T-helper 9 cell (primary cell): Measurements from ENCODE around the gene MCM3AP.

ENCODE experiments used
- DNase-seq: peaks from one replicate; pipeline ENCODE4 v3.0.0-alpha.2; 2020

The MCM3AP gene

DNA sequence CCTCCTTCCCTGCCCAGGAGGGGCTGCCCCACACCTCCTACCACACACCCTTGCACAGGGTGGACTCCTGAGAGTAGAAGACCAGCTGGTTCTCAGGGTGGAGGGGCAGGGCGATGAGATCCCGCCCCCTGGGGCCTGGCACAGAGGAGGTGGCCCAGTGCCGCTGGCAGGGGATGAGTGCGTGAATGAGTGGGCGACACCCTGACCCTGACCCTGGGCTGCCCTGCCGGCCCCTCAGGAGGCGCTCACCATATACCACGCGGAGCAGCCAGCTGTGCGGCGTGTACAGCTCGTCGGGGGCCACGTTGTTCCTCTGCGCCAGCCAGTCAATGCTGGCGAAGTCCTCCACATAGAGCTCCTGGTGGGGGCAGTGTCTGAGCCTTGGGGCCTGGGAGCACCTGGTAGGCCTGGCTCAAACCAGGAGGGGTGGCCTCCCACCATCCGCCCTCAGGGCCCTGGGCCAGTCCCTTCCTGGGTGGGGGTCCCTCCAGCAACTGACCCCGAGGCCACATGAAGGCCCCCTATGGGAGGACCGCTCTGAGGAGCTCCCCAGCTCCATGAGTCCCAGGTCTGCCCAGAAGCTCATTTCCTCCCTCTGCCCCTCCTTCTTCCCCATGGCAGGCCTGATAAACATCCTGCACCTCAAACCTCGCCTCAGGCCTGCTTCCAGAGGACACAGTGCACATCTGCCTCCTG is 69.8 kb downstream of the MCM3AP start:
- DNase-seq, result no peak

DNA sequence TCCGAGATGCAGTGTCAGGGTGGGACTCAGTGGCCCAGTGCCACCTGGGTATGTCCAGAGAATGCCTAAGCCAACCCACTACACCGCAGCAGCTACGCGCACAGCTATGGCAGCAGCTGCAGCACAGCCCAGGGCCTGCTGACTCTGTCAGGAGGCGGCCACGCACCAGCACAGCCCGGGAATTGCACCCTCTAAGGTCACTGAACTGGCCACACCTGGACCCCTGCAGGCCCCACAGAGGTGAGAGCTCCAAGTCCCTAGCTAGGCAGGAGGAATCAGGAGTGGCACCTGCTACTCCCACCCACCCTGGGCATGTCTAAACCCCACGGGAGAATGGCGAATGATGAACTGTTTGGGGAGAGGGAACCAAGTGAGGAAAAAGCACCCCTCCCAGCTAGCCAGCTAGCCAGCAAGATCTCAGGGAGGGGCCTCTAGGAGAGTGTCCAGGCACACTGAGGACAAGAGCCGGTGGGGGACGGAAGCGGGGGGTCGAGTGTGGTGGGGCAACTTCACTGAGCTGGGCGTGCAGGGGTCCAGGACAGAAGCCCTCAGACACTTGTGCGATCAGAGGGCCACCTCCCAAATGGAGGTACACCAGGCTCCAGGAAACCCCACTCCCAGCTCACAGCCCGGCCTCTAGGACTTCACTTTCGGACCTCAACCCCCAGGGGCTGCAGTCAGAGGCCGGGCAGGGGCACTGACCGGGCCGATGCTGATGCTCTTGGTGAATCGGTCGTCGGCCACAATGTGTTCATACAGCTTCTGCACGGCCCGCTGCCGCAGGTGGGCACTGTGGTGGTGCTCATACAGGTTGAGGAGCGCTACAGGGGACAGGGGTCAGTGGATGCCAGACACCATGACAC is 70.7 kb downstream of the MCM3AP start:
- DNase-seq, result no peak

DNA sequence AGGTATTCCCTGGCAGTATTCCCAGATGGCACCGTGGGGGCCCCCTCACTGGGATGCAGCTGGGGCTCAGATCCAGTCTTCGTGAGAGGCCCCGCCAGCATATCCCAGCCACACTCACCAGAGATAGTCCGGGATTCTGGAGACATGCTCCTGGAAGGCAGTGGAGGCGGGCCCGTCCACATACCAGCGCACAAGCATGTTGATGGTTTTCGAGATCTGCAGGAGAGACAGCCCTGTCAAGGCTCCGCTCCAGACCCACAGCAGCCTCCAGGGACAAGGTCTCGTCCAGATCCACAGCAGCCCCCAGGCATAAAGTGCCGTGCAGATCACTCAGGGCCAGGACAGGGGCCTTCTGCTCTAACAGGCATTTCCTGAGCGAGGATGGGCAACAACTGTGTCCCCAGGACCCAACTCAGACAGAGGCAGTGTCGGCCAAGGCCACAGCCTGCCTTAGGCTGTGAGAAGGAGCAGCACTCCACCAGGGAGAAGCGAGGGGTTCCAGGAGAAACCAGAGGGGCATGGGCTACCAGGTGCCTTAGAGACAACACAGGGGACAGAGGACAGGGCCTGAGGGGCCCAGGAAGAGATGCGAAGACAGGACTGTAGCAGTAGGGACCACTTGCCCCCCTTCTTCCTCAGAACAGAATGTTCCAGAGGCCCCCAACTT is 71.7 kb downstream of the MCM3AP start:
- DNase-seq, result no peak

DNA sequence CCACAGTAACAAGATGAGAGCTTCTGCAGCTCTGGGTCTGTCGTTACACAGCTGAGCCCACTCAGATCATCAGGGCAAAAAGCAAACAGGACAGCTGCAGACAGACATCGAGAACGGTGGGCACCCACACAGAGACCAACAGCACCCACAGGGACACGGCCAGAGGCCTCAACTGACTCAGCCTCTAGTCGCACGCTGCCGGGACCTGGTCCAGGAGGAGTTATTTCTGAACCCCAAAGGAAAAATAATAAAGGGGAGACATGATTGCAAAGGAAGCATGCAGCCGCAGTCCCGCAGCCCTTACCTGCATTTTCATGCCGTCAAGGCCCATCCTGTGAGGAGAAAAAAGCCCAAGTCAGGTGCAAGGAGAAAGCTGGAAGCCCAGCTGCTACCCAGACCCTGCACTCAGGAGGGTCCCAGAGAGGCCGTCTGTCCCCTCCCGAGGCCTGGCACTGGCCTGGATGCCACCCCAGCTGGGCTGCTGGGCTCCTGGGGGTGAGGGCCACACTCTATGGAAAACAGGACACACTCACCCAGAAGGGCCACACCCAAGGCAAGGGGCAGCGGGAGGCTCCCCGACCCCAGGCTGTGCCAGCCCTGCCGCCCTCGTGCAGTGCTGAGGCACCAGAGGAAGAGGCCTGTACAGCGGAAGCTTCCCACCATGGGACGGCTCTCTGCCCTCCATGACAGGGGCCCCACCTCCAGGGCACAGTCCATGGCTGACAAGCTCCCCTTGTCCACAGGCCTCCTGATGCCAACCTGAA is 72.5 kb downstream of the MCM3AP start:
- DNase-seq, result no peak

DNA sequence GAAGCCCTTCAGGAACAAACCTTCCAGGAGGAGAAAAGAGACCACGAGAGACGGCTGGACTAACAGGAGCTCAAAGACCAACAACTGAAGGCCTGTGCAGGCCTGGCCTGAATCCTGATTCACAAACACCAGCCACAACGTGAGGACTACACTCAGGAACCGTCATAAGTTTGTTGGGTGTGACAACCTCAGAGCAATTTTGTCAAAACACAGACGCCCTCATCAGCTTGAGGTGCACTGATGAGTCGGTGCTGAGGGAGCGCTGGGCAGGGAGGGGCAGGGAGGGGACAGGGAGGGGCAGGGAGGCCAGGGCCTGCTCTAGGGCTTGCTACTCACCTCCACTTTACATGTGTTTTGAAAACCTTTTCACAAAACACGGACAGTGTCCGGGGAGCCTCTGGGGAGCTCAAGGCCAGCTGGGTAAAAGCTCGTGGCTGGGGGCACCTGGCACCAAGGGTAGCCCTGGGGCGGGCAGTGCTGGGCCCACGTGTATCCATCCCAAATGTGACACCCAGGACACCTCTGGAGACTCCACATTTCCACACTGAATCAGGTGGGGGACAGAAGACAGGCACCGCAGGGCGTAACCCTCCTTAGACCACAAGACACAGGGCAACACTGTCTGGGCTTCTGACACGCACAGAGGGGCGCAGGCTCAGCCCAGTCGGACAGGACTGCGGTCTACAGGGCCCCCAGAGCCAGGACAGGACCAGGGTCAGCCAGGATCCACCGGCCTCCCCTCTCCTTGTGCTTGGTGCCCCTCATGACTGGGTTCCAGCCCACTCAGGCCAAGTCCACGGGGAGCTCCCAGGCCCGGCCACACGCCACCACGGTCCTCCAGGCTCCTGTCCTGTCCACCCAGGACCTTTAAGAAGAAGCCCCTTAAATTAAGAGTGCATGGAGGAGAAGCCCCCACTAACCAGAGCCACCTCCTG is 73.4 kb downstream of the MCM3AP start:
- DNase-seq, result no peak

DNA sequence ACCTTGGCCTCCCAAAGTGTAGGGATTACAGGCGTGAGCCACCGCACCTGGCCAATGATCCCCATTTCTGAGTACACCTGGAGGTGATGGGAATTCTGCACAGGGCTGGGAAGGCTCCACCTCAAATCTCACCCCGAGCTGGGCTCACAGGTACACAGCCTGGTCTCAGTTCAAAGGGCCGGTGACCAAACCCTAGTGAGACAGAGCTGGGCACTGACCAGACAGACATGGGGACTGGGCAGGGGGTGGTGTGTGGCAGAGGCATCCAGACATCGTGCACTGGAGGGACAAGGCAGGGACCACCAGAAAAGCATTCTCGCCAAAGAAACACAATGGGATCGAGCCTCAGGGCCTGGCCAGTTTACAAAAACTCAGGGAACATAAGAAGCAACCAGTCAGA is 74.0 kb downstream of the MCM3AP start:
- no peak for DNase-seq

DNA sequence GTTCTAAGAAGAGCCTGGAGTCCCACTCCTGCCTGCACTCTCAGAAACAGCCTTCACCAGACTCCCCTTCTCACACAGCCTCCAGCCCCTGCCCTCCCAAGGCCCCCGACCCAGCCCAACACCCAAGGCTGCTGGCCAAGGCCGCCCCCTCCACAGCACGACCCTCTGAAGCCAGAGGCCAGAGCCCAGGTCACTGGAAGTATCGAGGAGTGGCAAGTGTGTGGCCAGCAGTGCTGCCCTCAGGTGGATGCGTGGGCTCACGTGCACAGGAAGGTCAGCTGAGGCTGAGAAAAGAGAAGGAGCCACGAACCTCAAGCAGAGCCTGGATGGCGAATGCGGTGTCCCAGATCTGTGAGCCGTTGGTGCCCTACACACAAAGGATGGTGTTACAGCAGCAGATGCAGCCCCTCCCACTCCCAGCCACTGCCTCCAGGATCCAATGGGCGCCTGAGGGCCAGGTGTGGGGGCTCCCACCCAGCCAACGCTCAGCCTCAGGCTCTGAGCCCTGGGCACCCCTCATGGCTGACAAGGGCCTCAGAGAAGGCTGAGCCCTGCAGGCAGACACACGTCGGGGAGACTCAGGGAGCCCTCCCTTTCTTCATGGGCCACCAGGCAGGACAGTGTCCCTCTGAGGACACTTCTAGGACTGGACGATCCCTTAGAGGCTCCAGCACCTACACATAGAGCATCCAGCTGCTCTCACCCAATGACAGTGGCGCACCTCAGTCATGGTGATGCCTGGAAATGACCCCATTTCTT is 74.9 kb downstream of the MCM3AP start:
- no peak for DNase-seq

DNA sequence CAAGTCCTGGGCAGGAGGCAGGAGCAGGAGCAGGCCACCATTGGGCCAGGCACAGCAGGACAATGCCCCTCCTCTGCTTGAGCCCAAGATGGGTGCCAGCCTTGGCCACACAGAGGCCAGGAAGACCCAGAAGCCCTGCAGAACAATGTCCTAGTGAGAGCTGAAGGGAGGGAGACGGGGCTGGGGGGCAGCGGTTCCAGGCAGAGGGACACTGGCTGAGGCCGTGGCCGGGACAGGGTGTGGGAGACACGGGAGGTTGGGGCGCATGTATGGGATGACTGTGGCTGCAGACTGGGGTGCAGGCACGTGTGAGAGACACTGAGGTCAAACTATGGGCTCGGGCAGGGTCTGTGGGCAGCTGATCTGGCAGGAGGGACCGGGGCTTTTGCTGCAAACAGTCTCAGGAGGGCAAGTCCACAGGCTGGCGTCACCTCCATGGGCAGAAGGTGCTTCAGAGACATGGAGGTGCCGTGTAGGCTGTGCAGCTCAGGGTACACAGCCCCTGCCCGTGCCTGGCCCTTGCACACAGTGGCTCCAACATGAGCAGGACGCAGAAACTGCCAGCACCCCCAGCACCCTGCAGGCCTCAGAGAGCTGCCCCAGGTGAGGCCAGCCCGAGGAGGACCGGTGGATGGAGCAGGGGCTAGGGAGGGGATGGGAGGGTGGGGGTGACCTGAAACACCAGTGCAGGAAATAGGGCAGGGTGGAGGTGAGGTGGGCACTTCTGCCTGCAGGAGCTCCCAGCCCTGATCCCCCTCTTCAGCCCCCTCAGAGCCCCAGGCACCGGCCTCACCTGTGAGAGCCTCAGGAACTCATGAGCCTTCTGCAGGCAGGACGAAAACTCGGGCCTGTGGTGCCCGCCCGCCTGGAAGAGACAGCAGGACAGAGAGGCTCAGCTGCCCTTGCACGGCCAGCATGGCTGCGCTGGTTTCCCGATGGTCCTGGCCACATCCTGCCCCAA is 76.4 kb downstream of the MCM3AP start:
- no peak for DNase-seq

DNA sequence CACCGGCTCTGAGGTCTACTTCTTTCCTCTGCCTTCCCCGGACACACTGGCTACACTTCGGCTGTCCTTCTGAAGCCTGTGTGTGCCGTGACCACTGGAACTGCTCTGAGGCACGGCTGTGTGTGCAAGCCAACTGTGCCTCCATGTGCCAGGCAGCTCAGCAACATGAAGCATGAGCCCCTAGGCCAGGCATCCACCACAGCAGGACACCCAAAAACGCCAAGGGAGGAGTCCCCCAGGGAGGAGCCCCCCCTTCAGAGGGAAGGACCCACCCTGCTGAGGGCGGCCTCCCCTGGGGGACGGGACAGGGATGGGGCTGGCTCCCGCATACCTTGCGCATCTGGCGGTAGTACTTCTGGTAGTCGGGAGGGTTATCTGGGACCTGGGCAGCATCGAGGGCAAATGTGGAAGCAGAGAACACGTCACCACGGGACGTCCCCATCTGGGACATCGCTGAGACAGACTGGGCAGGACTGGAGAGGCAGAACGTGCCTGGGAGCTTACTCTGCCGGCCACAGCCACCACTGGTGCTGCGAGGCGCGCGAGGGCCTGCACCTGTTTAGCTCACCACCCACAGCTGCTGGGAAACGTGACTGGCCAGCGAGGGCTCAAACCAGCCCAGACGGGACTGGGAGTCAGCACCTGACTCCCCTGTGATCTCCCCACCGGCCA is 77.4 kb downstream of the MCM3AP start:
- DNase-seq, result no peak

DNA sequence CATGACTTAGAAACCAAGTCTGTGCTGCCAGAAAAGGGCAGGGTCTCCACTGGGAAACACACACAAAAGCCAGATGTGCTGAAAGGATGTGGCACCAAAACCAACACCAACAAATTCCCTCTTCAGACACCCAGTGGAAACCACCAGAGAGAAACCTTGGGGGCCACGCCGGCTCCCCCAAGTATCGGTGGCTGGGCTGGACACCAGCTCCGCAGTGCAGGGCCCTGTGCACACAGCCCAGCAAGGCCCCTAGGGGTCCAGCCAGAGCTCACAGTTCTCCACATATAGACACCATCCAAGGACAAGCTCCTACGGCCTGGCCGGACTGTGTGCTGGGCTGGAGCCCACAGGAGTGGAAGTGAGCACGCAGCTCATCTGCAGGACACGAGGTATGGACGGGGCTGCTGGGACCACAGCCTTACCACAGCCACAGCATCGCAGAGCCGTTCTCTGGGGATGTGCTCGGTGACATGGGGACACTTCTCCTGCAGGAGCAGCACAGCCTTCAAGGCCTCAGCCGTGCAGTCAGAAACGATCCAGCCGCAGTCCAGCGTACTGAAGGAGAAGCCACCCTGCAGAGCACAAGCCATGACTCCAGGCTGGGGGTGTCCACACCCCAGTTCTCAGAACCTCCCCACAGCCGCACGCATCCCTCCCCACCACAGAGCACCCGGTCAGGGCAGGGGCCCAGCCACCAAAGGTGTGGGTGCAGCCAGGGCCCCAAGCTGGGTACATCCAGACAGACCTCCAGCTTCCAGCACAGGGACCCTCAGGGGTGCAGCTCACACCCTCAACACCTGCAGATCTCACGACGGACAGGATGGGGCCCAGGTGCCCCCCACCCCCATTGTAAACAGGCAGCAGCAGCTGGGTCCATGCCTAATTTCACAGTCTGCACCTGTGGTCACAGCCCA is 78.1 kb downstream of the MCM3AP start:
- DNase-seq, result no peak

DNA sequence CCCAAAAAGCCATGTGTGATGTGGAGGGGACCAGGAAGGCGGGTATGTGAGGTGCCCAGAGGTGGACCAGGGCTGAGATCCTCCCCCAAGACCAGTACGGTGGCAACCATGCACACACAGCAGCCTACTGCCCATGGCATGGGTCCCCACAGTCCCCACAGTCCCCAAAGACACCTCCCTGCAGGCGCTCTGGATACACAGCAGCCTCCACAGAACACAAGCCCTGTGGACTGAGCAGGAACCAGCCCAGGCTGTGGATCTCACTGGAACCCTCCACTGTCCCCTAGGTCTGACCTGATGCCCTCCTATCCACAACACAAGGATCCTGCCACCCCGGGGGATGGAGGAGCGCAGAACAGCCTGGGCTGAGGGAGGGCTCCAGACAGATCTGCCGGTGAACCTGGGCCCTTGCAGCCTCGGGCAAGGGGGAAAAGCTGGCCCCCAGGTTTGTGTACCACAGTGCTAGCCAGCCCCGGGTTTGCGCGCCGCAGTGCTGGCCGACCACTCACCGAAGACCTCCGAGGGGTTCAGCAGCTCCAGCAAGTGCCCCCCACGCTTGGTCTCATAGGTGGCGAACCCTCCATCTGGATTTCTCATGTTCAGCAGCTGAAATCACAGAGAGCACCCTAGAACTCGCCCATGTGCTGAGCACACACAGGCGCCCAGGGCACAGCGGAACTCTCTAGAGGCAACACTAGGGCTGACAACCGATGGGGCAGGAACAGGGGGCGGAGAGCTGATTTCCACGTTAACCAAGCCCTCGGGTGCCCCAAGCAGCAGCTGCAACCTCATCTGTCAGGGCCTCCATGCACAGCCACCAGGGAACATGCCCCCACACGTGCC is 79.0 kb downstream of the MCM3AP start:
- no peak for DNase-seq

DNA sequence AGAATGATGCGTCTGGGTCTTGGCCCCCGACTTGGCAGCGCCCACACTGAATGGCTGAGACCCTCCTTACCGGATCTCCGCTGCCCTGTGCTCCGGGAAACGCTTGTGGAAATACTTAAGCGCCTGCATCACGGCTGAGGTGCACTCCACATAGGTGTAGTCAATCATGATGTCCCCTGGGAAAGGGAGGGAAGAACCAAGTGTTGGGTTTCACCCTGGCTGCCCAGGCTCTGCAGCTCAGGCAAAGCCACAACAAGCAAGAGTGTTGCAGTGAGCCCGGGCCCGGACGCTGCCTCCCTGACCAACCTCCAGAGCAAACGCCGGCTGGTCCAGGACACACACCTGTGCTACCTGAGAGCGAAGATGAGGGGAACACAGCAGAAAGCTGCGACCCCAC is 79.6 kb downstream of the MCM3AP start:
- DNase-seq, result no peak

DNA sequence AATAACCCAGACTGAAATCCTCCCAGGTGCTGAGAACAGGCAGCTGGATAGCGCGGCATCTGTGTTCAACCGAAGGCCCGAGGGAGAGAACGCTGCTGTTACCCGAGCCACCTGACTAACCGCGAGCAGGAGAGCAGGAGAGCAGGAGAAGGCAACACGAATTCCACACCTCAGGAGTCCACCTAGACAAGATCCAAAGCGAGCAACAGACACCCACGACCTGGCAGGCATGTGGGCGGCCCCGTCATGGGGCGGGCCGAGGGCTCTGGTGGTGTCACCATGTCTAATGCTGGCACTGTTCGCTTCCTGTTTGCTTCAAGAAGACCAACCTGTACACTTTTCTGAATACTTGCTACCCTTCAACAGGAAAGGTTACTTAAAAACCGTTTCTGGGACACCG is 80.2 kb downstream of the MCM3AP start:
- DNase-seq, result no peak

DNA sequence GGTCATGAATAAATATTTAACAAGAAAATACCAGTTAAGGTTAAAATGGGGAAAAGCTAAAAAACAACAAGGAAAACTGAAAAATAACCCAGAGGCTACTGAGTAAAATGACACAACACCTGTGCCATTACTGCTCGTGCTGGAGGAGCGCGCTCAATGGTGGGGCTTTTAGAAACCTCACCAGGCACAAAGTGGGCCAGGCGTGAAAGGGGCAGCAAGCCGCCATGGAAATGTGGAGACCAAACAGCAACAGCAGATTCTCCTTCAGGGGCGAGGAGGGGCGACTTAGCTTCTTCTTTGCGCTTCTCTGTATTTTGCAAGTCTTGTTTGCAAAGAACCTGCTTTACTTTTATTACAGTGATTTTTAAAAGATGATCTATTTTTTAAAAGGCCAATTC is 82.2 kb downstream of the MCM3AP start:
- DNase-seq, result no peak

DNA sequence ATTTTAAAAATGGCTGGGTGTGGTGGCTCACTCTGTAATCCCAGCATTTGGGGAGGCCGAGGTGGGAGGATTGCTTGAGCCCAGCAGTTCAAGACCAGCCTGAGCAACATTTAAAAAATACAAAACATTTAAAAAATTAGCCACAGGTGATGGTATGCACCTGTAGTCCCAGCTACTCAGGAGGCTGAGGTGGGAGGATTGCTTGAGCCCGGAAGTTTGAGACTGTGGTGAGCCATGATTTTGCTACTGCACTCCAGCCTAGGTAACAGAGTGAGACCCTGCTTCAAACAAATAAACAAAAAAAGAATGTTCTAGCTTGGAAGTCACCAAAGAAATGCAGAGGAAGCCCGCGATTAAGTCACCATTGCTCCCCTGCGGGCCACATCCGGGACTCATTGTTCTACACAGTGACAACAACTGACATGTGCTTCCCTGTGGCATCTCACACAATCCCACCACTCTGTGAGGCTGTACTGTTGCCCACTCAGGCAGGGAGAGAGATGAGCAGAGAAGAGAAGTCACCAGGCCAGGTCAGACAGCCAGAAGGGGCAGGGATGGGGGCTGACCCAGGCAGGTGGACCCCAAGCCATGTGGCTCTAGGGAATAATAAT is 82.7 kb downstream of the MCM3AP start:
- DNase-seq, result no peak
